ENCODE measurements around the gene HOXB6.

- TF ChIP-seq EZH2 (IDR thresholded peaks at IDR 0.05; ENCODE audit: borderline replicate concordance, low read depth, low read length, poor library complexity, severe bottlenecking) (no peak), CTCF (conservative IDR thresholded peaks at IDR 0.05; ENCODE audit: low read depth, low read length) (no peak)
Observed at GRCh38 chr17:48639136-48639535, 34.4 kb upstream of the HOXB6 start.
